Prostate gland (tissue), 2 donors: ENCODE data around the gene ADAMTSL1. TPM values are rescaled to one million over a fixed set of nuclear protein-coding genes. Genes with fewer than 3 reads are reported as not detected.

Experiments used
- DNase-seq: peaks from one replicate; pipeline ENCODE4 v3.0.0-alpha.2; 2019; ENCODE audit warnings: low spot score
- H3K27ac ChIP-seq, 2 donors: fragments of 200-600 bp; sonication (generic); 2 replicates each; pipeline ENCODE4 v1.5.1; 2017 to 2019
- H3K27me3 ChIP-seq: fragments of 200-600 bp; sonication (generic); replicated peaks from 2 replicates; pipeline ENCODE4 v1.5.1; 2019; ENCODE audit not compliant: insufficient read depth
- H3K36me3 ChIP-seq, 2 donors: fragments of 200-600 bp; sonication (generic); 1 replicate in 1 of 2; 2 replicates in 1 of 2; pipeline versions ENCODE4 v1.5.1 to v1.8.1; 2017 to 2019
- H3K4me1 ChIP-seq: fragments of 200-600 bp; sonication (generic); replicated peaks from 2 replicates; pipeline ENCODE4 v1.5.1; 2019
- H3K4me3 ChIP-seq, 2 donors: fragments of 200-600 bp; sonication (generic); 2 replicates each; pipeline ENCODE4 v1.5.1; 2017 to 2019
- H3K9me3 ChIP-seq: fragments of 200-600 bp; sonication (generic); 2 replicates; pipeline ENCODE4 v1.5.1; 2017
- POLR2A ChIP-seq: fragments of 450-650 bp; IDR thresholded peaks from one replicate; pipeline ENCODE4 v1.6.1; 2016; ENCODE audit warnings: antibody characterized with exemption, mild to moderate bottlenecking
- POLR2AphosphoS5 ChIP-seq: sonication (generic); formaldehyde crosslinking; IDR thresholded peaks from one replicate; pipeline ENCODE4 v1.6.1; 2017; ENCODE audit warnings: antibody characterized with exemption
- WGBS: methylation state at CpG from one replicate; pipeline ENCODE4 v1.1.5; 2018; 5-methylcytosine and 5-hydroxymethylcytosine counted together
- intact Hi-C: fragments of 100-400 bp; cut with DNase I; formaldehyde crosslinking; loops from one replicate; pipeline ENCODE4 v1.14.2; 2022
- total RNA-seq, 2 donors: library from RNA; depleted of rRNA; stranded (reverse); fragments of >200 nt; gene quantifications; one replicate each; pipeline ENCODE4 v1.1.0, GENCODE V29; 2016
- TF ChIP-seq, protein P1 (sequence below), 4 experiments: fragments of 200-600 bp in 2 of 4; fragments of 450-650 bp in 2 of 4; sonication (generic) in 2 of 4; IDR thresholded peaks; 1 replicate in 3 of 4; 2 replicates in 1 of 4; pipeline ENCODE4 v1.5.1; 2016 to 2019; ENCODE audit warnings: antibody characterized with exemption in 4 of 4, mild to moderate bottlenecking in 2 of 4, moderate library complexity in 2 of 4

ADAMTSL1 gene
- total RNA-seq, 2 donors from 2014 or later, result 9.8 to 18.1 TPM

DNA sequence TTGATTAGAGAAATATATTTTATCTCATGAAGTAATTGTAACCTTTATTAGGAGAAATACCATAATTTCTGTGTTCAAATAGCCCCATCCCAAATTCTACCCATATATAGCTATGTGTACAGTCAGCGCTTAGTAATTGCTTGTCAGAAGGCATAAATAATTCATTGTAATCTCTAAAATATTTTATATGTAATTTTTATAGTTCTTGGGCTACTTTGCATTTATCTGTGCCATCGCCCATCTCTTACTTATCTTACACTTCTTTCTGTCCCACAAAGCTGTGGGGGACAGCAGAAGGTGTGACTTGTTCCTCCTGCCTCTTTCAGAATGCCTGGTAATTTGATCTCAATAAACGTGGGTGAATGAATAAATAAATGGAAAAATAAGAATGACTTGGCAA lies 5.5 kb downstream of the ADAMTSL1 start:
- 67% methylated on average over 3 of the region's 3 CpGs for WGBS
- Histone ChIP-seq H3K4me1 (no peaks in the 10 kb centered on the region), H3K9me3 (no peaks in the 10 kb centered on the region), H3K4me3 (no peak overlapping the region), H3K27ac (no peak overlapping the region), H3K36me3 (no peaks in the 10 kb centered on the region), H3K27me3 (no peaks in the 10 kb centered on the region)
- no peak for DNase-seq
- intact Hi-C loops, result no loop called here
- TF ChIP-seq, protein P1, sequence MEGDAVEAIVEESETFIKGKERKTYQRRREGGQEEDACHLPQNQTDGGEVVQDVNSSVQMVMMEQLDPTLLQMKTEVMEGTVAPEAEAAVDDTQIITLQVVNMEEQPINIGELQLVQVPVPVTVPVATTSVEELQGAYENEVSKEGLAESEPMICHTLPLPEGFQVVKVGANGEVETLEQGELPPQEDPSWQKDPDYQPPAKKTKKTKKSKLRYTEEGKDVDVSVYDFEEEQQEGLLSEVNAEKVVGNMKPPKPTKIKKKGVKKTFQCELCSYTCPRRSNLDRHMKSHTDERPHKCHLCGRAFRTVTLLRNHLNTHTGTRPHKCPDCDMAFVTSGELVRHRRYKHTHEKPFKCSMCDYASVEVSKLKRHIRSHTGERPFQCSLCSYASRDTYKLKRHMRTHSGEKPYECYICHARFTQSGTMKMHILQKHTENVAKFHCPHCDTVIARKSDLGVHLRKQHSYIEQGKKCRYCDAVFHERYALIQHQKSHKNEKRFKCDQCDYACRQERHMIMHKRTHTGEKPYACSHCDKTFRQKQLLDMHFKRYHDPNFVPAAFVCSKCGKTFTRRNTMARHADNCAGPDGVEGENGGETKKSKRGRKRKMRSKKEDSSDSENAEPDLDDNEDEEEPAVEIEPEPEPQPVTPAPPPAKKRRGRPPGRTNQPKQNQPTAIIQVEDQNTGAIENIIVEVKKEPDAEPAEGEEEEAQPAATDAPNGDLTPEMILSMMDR (IDR thresholded peaks at IDR 0.05), result no peak
- TF ChIP-seq POLR2A (no peak), POLR2AphosphoS5 (no peak)

- TF ChIP-seq POLR2AphosphoS5 (no peak), POLR2A (no peak)
- TF ChIP-seq, protein P1 (IDR thresholded peaks at IDR 0.05), result no peak
- no peaks in the 10 kb centered on the region for H3K9me3 ChIP-seq
- no peaks in the 10 kb centered on the region for H3K36me3 ChIP-seq
- no peak overlapping the region for H3K4me3 ChIP-seq
- no peaks in the 10 kb centered on the region for H3K27me3 ChIP-seq
- intact Hi-C loops, result no loop called here
- no peak for DNase-seq
- 75% methylated on average over 3 of the region's 3 CpGs for WGBS
- H3K27ac ChIP-seq, result no peak overlapping the region
- H3K4me1 ChIP-seq, result no peaks in the 10 kb centered on the region
These were observed 6.7 kb downstream of the ADAMTSL1 start for GRCh38 chr9:18480662-18481093.

GRCh38 chr9:18482371-18482770 lies 8.4 kb downstream of the ADAMTSL1 start:
- H3K27me3 ChIP-seq, result no peaks in the 10 kb centered on the region
- WGBS, result 52% methylated on average over 2 of the region's 2 CpGs
- DNase-seq, result no peak
- H3K4me3 ChIP-seq, result no peak overlapping the region
- no peak for TF ChIP-seq POLR2AphosphoS5
- TF ChIP-seq POLR2A, result no peak
- TF ChIP-seq, protein P1 (IDR thresholded peaks at IDR 0.05), result no peak
- no peaks in the 10 kb centered on the region for H3K9me3 ChIP-seq
- no peaks in the 10 kb centered on the region for H3K4me1 ChIP-seq
- no peak overlapping the region for H3K27ac ChIP-seq
- intact Hi-C loops, result no loop called here
- H3K36me3 ChIP-seq, result no peaks in the 10 kb centered on the region

DNA sequence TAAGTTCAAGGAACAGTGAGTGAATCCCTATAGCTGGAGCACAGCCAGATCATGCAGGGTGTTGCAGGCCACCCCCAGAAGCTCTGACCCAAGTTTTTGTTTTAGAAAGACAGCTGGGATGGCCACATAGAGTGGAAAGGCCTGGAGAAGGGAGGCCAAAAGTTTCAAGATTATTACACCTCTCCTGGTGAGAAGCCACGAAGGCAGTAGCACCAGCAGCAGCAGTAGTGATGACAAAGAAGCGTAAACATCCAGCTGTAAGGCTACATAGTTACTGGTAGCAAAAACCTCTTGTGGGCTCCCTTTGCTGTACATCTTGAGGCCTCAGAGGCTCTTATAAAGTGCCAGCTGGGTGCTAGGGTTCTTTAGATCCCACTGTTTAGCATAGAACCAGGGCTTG lies 11.8 kb downstream of the ADAMTSL1 start:
- no peaks in the 10 kb centered on the region for H3K36me3 ChIP-seq
- H3K9me3 ChIP-seq, result no peaks in the 10 kb centered on the region
- no peak overlapping the region for H3K27ac ChIP-seq
- H3K27me3 ChIP-seq, result no peaks in the 10 kb centered on the region
- no peak for DNase-seq
- H3K4me1 ChIP-seq, result no peaks in the 10 kb centered on the region
- intact Hi-C loops, result no loop called here
- TF ChIP-seq POLR2A (no peak), POLR2AphosphoS5 (no peak)
- TF ChIP-seq, protein P1 (IDR thresholded peaks at IDR 0.05), result no peak
- no peak overlapping the region for H3K4me3 ChIP-seq
- 97% methylated on average over 2 of the region's 2 CpGs for WGBS

DNA sequence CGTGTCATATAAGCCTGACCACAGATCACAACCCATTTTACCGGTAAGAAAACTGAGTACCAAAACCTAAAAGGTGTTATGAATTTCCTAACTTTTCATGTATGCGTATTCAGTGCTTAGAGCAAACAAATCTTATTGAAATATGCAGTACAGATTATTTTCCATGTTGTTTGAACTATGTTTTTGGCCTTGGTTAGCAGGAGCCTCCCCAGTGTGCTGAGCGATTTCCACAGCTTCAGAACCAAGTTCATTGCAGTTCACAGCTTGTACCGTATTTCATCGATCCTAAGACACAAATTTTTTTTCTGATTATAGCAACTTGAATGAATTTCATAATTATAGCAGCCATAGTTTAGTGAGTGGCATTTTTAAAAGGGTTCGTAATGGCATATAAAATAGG lies 13.7 kb downstream of the ADAMTSL1 start:
- Histone ChIP-seq H3K36me3 (no peaks in the 10 kb centered on the region), H3K4me3 (no peak overlapping the region), H3K27me3 (no peaks in the 10 kb centered on the region), H3K27ac (no peak overlapping the region), H3K4me1 (no peaks in the 10 kb centered on the region), H3K9me3 (no peaks in the 10 kb centered on the region)
- TF ChIP-seq POLR2A (no peak), POLR2AphosphoS5 (no peak)
- TF ChIP-seq, protein P1 (IDR thresholded peaks at IDR 0.05), result no peak
- intact Hi-C loops, result no loop called here
- DNase-seq, result no peak
- WGBS, result 87% methylated on average over 7 of the region's 7 CpGs
